Measurements from ENCODE around the gene SLC48A1. TPM values are rescaled to one million over a fixed set of nuclear protein-coding genes. Genes with fewer than 3 reads are reported as not detected.

SLC48A1 gene
- total RNA-seq, 1 donor = 25.1 TPM

GRCh38 chr12:47775100-47775911, 2.3 kb downstream of the SLC48A1 start:
- peak; percentile 48 for DNase-seq (ENCODE audit: low read depth)

GRCh38 chr12:47776471-47777143, 3.6 kb downstream of the SLC48A1 start:
- peak; percentile 74 for DNase-seq (ENCODE audit: low read depth)
- H3K4me3 ChIP-seq (ENCODE audit: low read depth, low read length) = no peak overlapping the region
- TF ChIP-seq CTCF (IDR thresholded peaks at IDR 0.05; ENCODE audit: insufficient read depth, low read length) = no peak

More at GRCh38 chr12:47775100-47775911, 2.3 kb downstream of the SLC48A1 start:
- no peak overlapping the region for H3K4me3 ChIP-seq (ENCODE audit: low read depth, low read length)
- no peak for TF ChIP-seq CTCF (IDR thresholded peaks at IDR 0.05; ENCODE audit: insufficient read depth, low read length)

- DNase-seq (ENCODE audit: low read depth) = no peak
- TF ChIP-seq CTCF (IDR thresholded peaks at IDR 0.05; ENCODE audit: insufficient read depth, low read length) = no peak
- H3K4me3 ChIP-seq (ENCODE audit: low read depth, low read length) = no peak overlapping the region
Measured at GRCh38 chr12:47777151-47777550, 4.1 kb downstream of the SLC48A1 start.

GRCh38 chr12:47777741-47778558, 4.9 kb downstream of the SLC48A1 start:
- no peak for DNase-seq (ENCODE audit: low read depth)
- no peak overlapping the region for H3K4me3 ChIP-seq (ENCODE audit: low read depth, low read length)
- TF ChIP-seq CTCF (IDR thresholded peaks at IDR 0.05; ENCODE audit: insufficient read depth, low read length) = no peak

GRCh38 chr12:47778881-47779280, 5.8 kb downstream of the SLC48A1 start:
- no peak for DNase-seq (ENCODE audit: low read depth)
- H3K4me3 ChIP-seq (ENCODE audit: low read depth, low read length) = no peak overlapping the region
- TF ChIP-seq CTCF (IDR thresholded peaks at IDR 0.05; ENCODE audit: insufficient read depth, low read length) = no peak

DNA sequence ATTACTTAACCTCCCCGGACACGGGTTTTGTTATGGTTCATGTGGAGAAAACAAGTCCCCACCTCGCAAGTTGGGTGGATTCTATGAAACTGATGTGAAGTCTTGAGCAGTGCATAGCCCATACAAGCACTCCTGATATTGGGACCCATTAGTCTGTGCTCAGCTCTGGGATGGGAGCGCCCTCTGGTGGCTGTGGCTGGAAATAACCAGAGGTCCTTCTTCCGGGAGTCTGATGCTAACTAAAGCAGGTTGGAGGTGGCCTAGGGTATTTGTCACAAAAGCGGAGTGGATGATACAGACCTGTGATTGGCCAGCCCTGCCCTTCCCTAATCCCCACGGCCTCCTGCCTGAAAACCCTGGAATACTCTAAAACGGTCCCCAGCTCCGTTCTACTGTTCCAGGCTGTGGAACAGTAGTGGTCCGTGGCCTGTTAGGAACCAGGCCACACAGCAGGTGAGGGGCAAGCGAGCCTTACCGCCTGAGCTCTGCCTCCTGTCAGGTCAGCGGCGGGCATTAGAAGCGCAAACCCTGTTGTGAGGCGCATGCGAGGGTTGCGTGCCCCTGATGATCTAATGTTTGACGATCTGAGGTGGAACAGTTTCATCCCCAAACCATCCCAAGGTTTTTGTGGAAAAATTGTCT, 6.4 kb downstream of the SLC48A1 start:
- DNase-seq (ENCODE audit: low read depth) = peak; percentile 90
- TF ChIP-seq CTCF (IDR thresholded peaks at IDR 0.05; ENCODE audit: insufficient read depth, low read length) = peak; percentile 94
- no peak overlapping the region for H3K4me3 ChIP-seq (ENCODE audit: low read depth, low read length)
